HG03439 (cell line): Measurements from ENCODE around the gene PTPN21.

ENCODE experiments used
- ATAC-seq: cut with Tn5 transposase; IDR thresholded peaks from one replicate; pipeline ENCODE4 v1.9.1; 2021; ENCODE audit warnings: mild to moderate bottlenecking, moderate library complexity; ENCODE audit not compliant: unreplicated experiment

PTPN21 gene

DNA sequence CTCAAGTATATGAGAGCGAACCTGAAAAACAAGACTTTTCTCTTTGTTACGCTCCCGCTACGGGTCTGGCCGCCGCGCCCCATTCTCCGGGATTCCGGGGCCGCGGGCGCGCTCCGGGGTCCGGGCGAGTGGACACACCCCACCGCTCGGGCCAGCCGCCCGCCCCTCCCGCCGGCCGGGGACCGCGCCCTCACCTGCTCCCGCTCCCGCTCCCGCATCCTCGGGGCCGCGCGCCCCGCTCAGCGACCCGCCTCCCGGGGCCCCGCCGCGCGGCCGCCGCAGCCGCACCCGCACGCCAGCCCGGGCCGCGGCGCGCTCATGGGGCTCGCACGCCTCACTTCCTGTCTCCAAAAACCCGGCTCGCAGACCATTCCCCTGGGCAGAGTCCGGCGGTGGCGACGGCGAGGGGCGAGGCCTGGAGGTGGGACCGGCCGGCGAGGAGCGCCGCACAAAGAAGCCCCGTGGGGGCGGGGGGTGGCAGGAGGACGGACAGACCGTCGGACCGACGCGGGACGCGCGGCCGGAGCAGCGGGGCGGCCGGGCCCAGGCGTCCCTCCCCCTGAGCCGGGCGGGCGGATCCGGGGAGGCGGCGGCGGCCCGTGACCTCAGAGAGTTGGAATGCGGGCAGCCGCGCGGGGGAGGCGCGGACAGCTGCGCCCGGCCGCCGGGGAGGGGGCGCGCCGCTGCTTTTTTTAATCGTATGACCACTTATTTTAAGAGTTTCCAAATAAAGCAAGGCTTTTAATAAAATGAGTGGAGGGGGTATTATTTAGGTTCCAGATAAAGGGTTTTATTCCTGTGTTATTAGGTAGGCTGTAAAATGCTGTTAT, at the start of gene PTPN21:
Gene PTPN21 (minus strand): TSS at position 551 of the 830 bp plus-strand sequence. CDS start 4,590 bp downstream, outside the sequence.
- ATAC-seq: no peak

DNA sequence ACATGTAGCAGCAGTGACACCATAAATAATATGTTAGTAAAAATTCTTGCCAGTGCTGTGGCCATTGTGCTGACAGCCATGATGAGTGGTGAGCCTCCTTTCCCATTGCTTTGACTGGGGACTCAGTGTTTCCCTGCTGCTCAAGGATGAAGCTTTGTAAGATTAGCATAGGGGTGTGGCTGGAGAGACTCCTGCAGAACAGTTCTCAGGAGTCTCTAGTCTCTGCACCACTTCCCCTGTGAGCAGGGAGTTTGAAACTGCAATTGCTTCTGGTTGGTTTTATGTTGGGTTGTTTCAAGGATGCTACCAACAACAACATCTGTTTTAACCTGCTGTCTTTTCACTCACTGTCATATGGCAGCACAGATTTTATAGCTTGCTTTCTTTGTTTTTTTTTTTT, 49.4 kb upstream of the PTPN21 start:
- no peak for ATAC-seq

- ATAC-seq: peak; percentile 92
Measured at GRCh38 chr14:88599761-88600439, 45.1 kb upstream of the PTPN21 start.

GRCh38 chr14:88599326-88599725, 44.5 kb upstream of the PTPN21 start:
- peak; percentile 34 for ATAC-seq

DNA sequence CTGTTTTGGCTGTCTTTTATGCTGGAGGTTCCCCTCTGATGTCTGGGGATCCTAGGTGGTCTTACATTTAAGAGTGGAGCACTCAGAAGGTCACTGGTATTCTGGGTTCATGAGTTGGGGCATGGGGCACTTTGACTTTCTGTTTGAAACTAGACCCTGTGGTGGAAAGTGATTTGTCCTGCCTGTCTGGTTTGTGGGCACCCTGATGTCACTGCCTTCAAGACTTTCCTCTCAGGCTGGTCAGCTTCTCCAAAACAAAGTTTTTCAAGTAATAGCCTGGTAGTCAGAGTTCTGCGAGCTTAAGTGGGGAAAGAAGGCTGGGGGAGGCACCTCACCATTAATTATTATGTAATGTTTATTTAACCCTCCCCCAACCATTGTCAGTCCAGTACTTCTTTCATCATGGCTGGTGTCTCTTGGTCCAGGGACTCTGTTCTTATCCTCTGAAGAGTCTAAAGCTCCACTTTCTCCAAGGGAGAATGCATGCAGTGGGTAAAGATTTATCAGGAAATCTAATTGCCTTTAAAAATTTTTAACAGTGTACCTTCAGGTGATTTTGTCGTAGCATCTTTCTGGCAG, 43.4 kb upstream of the PTPN21 start:
- ATAC-seq: no peak

DNA sequence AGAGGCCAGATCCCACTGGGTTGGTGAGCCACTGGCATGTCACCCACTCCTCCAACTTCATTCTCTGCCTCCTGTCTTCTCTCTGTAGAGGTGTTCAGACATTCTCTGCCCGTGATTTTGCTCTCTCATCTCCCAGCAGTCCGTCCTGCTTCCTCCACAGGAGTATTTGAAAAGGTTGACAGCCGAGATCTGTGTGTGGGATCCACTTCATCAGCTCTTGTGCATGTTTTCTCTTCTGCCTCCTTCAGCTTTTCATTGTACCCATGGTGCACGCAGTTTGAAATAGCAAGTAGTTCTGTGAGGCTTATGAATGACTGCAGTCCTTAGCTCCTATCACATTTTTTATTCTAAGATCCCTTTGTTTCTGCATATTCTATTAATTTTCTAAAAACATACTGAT, 42.8 kb upstream of the PTPN21 start:
- ATAC-seq: no peak

GRCh38 chr14:88597038-88597437, 42.2 kb upstream of the PTPN21 start:
- ATAC-seq: no peak

DNA sequence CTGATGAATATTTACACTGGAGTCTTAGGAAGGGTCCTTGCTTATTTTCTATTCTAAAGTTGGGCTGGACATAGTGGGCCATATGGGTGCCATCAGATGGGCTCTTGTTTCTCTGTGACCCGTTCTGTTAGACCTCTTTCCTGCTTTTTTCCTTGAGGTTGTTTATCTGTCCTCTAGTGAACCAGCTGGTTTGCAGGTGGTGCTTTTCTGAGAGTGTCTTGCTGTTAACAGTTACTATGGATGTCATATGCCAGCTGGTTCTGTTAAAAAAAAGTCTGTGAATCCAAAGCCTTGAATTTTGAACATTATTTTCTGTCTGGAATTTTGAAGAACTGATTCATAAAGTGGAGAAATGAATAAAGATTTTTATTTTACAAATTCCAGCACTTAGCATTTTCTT, 37.2 kb upstream of the PTPN21 start:
- ATAC-seq: no peak

DNA sequence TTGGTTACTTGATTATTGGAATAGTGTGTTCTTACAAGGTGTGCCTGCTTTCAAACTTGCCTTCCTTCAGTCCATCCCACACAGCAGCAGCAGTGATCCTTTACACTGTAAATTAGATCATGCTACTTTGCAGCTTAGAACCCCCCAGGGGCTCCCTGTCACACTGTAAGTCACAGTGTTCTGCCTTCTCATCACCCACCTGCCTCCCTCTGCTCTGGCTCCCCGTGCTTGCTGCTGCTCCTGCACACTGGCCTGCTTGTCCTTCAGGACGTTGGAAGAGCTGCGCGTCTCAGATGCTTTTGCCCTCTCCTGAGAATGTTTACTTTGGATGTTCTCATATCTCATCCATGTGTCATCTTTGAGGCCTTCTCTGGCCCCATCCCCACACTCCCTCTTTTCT, 35.4 kb upstream of the PTPN21 start:
- ATAC-seq: no peak

GRCh38 chr14:88588081-88588480, 33.3 kb upstream of the PTPN21 start:
- no peak for ATAC-seq

- ATAC-seq: no peak
Measured at GRCh38 chr14:88584451-88584850, 29.6 kb upstream of the PTPN21 start.

- ATAC-seq: no peak
Measured at GRCh38 chr14:88576222-88576621, 21.4 kb upstream of the PTPN21 start.

DNA sequence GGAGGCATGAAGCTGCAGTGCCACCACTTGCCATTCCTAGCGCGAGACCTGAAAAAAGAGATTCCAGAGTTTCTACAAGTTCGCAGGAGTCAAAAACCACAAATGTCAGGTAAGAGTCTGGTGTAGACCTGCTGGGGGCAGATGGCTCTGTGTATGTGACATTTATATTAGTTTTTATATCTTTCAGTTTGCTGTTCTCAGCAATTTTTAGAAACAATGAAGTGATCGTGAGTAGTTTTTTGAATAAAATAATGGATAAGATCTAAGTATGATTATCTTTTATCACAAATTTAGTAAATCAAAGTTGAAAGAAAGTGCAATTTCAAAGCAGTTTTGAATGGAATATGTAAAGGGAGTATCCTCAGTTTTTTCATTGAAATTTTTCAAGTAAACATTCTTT, 17.3 kb upstream of the PTPN21 start:
- no peak for ATAC-seq

DNA sequence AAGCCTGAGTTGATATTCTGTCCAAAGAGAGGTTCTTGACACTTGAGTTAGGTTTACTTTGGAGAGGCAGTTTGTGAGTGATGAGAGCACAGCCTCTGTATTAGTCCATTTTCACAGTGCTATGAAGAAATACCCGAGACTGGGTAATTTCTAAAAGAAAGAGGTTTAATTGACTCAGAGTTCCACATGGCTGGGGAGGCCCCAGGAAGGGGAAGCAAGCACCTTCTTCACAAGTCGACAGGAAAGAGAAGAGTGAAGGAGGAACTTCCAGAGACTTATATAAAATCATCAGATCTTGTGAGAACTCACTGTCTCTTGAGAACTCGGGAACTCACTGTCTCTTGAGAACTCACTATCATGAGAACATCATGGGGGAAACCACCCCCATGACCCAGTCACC, 13.4 kb upstream of the PTPN21 start:
- ATAC-seq: no peak

- no peak for ATAC-seq
Measured at GRCh38 chr14:88565427-88565826, 10.6 kb upstream of the PTPN21 start.

DNA sequence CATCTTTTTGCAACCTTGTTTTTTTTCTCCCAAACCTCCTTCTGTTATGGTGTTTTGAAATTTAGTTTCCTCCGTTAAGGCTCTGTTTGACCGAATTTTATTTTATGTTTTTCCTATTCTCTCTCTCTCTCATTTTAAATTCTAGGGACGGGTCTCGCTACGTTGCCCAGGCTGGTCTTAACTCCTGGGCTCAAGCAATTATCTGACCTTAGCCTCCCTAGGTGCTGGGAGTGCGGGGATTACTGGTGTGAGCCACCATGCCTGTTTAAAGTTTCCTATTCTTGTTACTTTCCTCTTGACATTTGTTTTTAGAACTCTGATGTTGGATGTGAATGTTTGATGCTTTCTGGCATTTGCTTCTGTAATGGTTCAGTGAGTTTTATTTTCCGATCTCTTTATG, 9.0 kb upstream of the PTPN21 start:
- ATAC-seq: no peak

GRCh38 chr14:88562831-88563686, 8.3 kb upstream of the PTPN21 start, which contains the start of gene ZC3H14:
TSS of gene ZC3H14 (plus strand) at chr14:88563037. CDS start at chr14:88563134, 97 bp downstream.
- peak; percentile 96 for ATAC-seq

- ATAC-seq: peak; percentile 5
Measured at GRCh38 chr14:88562532-88562830, 7.7 kb upstream of the PTPN21 start.

DNA sequence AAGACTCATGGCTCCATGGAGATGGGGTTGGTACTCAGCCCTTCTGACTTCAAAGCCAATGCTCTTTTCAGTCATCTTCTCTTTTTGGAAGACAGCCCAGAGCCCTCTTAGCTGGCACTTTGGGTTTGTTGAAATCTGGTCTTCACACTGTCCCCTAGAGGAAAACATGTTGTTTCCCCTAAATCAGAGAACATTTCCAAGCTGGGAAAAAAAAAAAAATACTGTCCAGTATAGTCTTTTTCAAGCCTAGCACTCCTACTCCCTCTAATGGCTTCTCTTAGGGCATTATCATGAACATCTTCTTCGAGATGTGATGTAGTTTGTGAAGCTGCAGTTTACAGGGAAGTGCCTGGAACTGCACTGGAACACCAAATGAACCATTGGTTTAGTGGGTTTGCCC, 5.0 kb upstream of the PTPN21 start:
- no peak for ATAC-seq

DNA sequence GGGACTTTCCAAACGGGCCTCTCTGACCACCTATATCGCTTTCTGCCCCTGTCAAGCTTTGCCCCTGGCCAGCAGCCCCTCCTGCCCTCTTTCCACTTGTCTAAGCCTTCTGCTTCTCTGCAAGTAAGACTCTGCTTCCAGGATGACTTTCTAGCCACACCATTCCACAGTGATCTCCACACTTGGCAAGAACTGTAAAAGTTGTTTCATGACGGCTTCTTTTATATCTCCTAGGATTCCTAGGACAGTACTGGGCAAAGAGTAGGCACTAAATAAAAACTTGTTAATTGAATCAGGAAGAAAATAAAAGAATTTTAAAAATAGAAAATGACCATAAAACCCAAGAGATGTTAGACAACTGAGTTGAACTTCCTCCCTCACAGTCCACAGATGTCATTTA, 1.8 kb upstream of the PTPN21 start:
- ATAC-seq: no peak

GRCh38 chr14:88553886-88554456, 836 bp downstream of the PTPN21 start:
- no peak for ATAC-seq
